Tibial nerve (tissue), 4 donors: ENCODE measurements around the gene CTNND2. TPM values are rescaled to one million over a fixed set of nuclear protein-coding genes. Genes with fewer than 3 reads are reported as not detected.

Experiments used
- DNase-seq, 2 donors: peaks; one replicate each; pipeline ENCODE4 v3.0.0-alpha.2; 2019; ENCODE audit warnings: low spot score in 2 of 2
- H3K27ac ChIP-seq, 4 donors: fragments of 200-600 bp; sonication (generic) in 3 of 4; one replicate each; pipeline ENCODE4 v1.5.1; 2017 to 2019; ENCODE audit warnings: mild to moderate bottlenecking in 1 of 4
- H3K27me3 ChIP-seq, 2 donors: fragments of 200-600 bp; sonication (generic) in 1 of 2; one replicate each; pipeline versions ENCODE4 v1.5.1 to v1.6.0; 2017 to 2019
- H3K36me3 ChIP-seq, 3 donors: fragments of 200-600 bp; sonication (generic); one replicate each; pipeline ENCODE4 v1.5.1; 2018 to 2019
- H3K4me1 ChIP-seq, 4 donors: fragments of 200-600 bp; sonication (generic) in 3 of 4; one replicate each; pipeline ENCODE4 v1.5.1; 2017 to 2019
- H3K4me3 ChIP-seq, 4 donors: fragments of 200-600 bp; sonication (generic) in 3 of 4; one replicate each; pipeline ENCODE4 v1.5.1; 2017 to 2019; ENCODE audit warnings: mild to moderate bottlenecking in 1 of 4, moderate library complexity in 1 of 4
- H3K9me3 ChIP-seq, 4 donors: fragments of 200-600 bp; sonication (generic) in 3 of 4; one replicate each; pipeline ENCODE4 v1.5.1; 2017 to 2019
- CTCF ChIP-seq, 5 experiments: fragments of 200-600 bp in 3 of 5; fragments of 450-650 bp in 2 of 5; sonication (generic) in 3 of 5; IDR thresholded peaks; one replicate each; pipeline ENCODE4 v1.5.1; 2016 to 2019; ENCODE audit warnings: antibody characterized with exemption in 5 of 5, mild to moderate bottlenecking in 3 of 5, moderate library complexity in 2 of 5
- EP300 ChIP-seq, 2 donors: sonication (generic); formaldehyde crosslinking; IDR thresholded peaks; one replicate each; pipeline ENCODE4 v1.6.1; 2017; ENCODE audit warnings: antibody characterized with exemption in 2 of 2, mild to moderate bottlenecking in 1 of 2
- POLR2A ChIP-seq, 2 donors: fragments of 450-650 bp; IDR thresholded peaks; one replicate each; pipeline ENCODE4 v1.6.1; 2017; ENCODE audit warnings: antibody characterized with exemption in 2 of 2, mild to moderate bottlenecking in 2 of 2, moderate library complexity in 2 of 2
- WGBS, 2 donors: methylation state at CpG; one replicate each; pipeline ENCODE4 v1.1.5; 2018; 5-methylcytosine and 5-hydroxymethylcytosine counted together
- total RNA-seq, 4 donors: library from RNA; depleted of rRNA; stranded (reverse); fragments of >200 nt; gene quantifications; one replicate each; pipeline ENCODE4 v1.1.0, GENCODE V29; 2016

The CTNND2 gene
- total RNA-seq, 4 donors from 2014 or later, result 1.5 to 5.7 (median 2.5) TPM; not detected in 1

GRCh38 chr5:11709021-11709420, 195.2 kb downstream of the CTNND2 start:
- Histone ChIP-seq H3K27me3 (no peaks in the 10 kb centered on the region), H3K4me3 (no peak overlapping the region), H3K4me1 (no peaks in the 10 kb centered on the region), H3K9me3 (no peaks in the 10 kb centered on the region), H3K27ac (no peak overlapping the region), H3K36me3 (no peaks in the 10 kb centered on the region)
- WGBS, 2 donors, result 64 to 71% methylated on average over 4 of the region's 4 CpGs
- TF ChIP-seq CTCF (IDR thresholded peaks at IDR 0.05) (no peak), EP300 (IDR thresholded peaks at IDR 0.05) (no peak), POLR2A (IDR thresholded peaks at IDR 0.05) (no peak)
- DNase-seq, result no peak

- Histone ChIP-seq H3K4me3 (no peak overlapping the region), H3K9me3 (no peaks in the 10 kb centered on the region), H3K36me3 (no peaks in the 10 kb centered on the region), H3K4me1 (no peaks in the 10 kb centered on the region), H3K27ac (no peak overlapping the region), H3K27me3 (no peaks in the 10 kb centered on the region)
- no peak for DNase-seq
- 84 to 96% methylated on average over 1 of the region's 1 CpG for WGBS, 2 donors
- TF ChIP-seq EP300 (IDR thresholded peaks at IDR 0.05) (no peak), POLR2A (IDR thresholded peaks at IDR 0.05) (no peak), CTCF (IDR thresholded peaks at IDR 0.05) (no peak)
These were observed 199.3 kb downstream of the CTNND2 start for GRCh38 chr5:11704916-11705315.

GRCh38 chr5:11700391-11700790, 203.9 kb downstream of the CTNND2 start:
- Histone ChIP-seq H3K27ac (no peak overlapping the region), H3K27me3 (no peaks in the 10 kb centered on the region), H3K4me1 (no peaks in the 10 kb centered on the region), H3K4me3 (no peak overlapping the region), H3K9me3 (no peaks in the 10 kb centered on the region), H3K36me3 (no peaks in the 10 kb centered on the region)
- no peak for TF ChIP-seq POLR2A (IDR thresholded peaks at IDR 0.05)
- TF ChIP-seq CTCF (IDR thresholded peaks at IDR 0.05), result no peak
- no peak for TF ChIP-seq EP300 (IDR thresholded peaks at IDR 0.05)
- WGBS, 2 donors, result 60 to 63% methylated on average over 6 of the region's 6 CpGs
- no peak for DNase-seq

GRCh38 chr5:11692636-11693035, 211.6 kb downstream of the CTNND2 start:
- Histone ChIP-seq H3K27ac (no peak overlapping the region), H3K36me3 (no peaks in the 10 kb centered on the region), H3K27me3 (no peaks in the 10 kb centered on the region), H3K9me3 (no peaks in the 10 kb centered on the region), H3K4me1 (no peaks in the 10 kb centered on the region), H3K4me3 (no peak overlapping the region)
- TF ChIP-seq EP300 (IDR thresholded peaks at IDR 0.05) (no peak), CTCF (IDR thresholded peaks at IDR 0.05) (no peak), POLR2A (IDR thresholded peaks at IDR 0.05) (no peak)
- 91 to 92% methylated on average over 7 of the region's 7 CpGs for WGBS, 2 donors
- DNase-seq, result no peak

- H3K9me3 ChIP-seq, result no peaks in the 10 kb centered on the region
- H3K4me1 ChIP-seq, result no peaks in the 10 kb centered on the region
- H3K27me3 ChIP-seq, result no peaks in the 10 kb centered on the region
- no peak overlapping the region for H3K27ac ChIP-seq
- no peak overlapping the region for H3K4me3 ChIP-seq
- no peaks in the 10 kb centered on the region for H3K36me3 ChIP-seq
- TF ChIP-seq CTCF (IDR thresholded peaks at IDR 0.05) (no peak), EP300 (IDR thresholded peaks at IDR 0.05) (no peak), POLR2A (IDR thresholded peaks at IDR 0.05) (no peak)
- WGBS, 2 donors, result 84 to 89% methylated on average over 1 of the region's 1 CpG
- DNase-seq, result no peak
These were observed 216.7 kb downstream of the CTNND2 start for GRCh38 chr5:11687498-11687897.
